ENCODE results near the gene DOCK11.

DOCK11 gene

GRCh38 chrX:118652717-118653116, 157.1 kb downstream of the DOCK11 start:
- TF ChIP-seq CTCF (IDR thresholded peaks at IDR 0.05; ENCODE audit: low read depth, low read length, missing control alignments): no peak
- H3K36me3 ChIP-seq (replicated peaks): no peaks in the 10 kb centered on the region
- peak; percentile 16 for DNase-seq
- H3K4me3 ChIP-seq (ENCODE audit: low read depth, low read length): no peak overlapping the region
- in situ Hi-C loops (cut with HindIII; ENCODE audit: low pct_ligation_motif_present, low sequenced_read_pairs): no loop called here
- no peaks in the 10 kb centered on the region for H3K27me3 ChIP-seq (replicated peaks)
- H3K27ac ChIP-seq: no peak overlapping the region

GRCh38 chrX:118654331-118654730, 158.7 kb downstream of the DOCK11 start:
- Histone ChIP-seq H3K27ac (no peak overlapping the region), H3K36me3 (replicated peaks) (no peaks in the 10 kb centered on the region), H3K4me3 (ENCODE audit: low read depth, low read length) (no peak overlapping the region), H3K27me3 (replicated peaks) (no peaks in the 10 kb centered on the region)
- in situ Hi-C loops (cut with HindIII; ENCODE audit: low pct_ligation_motif_present, low sequenced_read_pairs): no loop called here
- no peak for DNase-seq
- TF ChIP-seq CTCF (IDR thresholded peaks at IDR 0.05; ENCODE audit: low read depth, low read length, missing control alignments): no peak

- in situ Hi-C loops (cut with HindIII; ENCODE audit: low pct_ligation_motif_present, low sequenced_read_pairs): no loop called here
- H3K27ac ChIP-seq: no peak overlapping the region
- DNase-seq: peak; percentile 39
- no peak for TF ChIP-seq CTCF (IDR thresholded peaks at IDR 0.05; ENCODE audit: low read depth, low read length, missing control alignments)
- H3K4me3 ChIP-seq (ENCODE audit: low read depth, low read length): no peak overlapping the region
- H3K27me3 ChIP-seq (replicated peaks): no peaks in the 10 kb centered on the region
- H3K36me3 ChIP-seq (replicated peaks): no peaks in the 10 kb centered on the region
Observed at GRCh38 chrX:118655561-118656246, 160.1 kb downstream of the DOCK11 start.

DNA sequence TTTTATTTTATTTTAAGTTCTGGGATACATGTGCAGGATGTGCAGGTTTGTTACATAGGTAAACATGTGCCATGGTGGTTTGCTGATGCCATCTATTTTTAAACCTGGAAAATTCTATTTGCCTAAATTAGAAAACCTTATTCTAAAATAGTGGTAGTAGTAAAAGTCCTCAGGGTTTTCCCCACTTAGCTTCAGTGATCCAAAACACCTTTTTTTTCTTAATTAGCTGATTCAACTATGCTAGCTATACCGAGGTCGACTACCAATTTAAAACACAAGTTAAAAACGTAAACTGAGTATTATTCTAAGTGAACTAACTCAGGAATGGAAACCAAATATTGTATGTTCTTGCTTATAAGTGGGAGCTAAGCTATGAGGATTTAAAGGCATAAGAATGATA, 161.8 kb downstream of the DOCK11 start:
- no peak for TF ChIP-seq CTCF (IDR thresholded peaks at IDR 0.05; ENCODE audit: low read depth, low read length, missing control alignments)
- DNase-seq: no peak
- H3K36me3 ChIP-seq (replicated peaks): no peaks in the 10 kb centered on the region
- H3K4me3 ChIP-seq (ENCODE audit: low read depth, low read length): no peak overlapping the region
- H3K27ac ChIP-seq: no peak overlapping the region
- no peaks in the 10 kb centered on the region for H3K27me3 ChIP-seq (replicated peaks)
- in situ Hi-C loops (cut with HindIII; ENCODE audit: low pct_ligation_motif_present, low sequenced_read_pairs): no loop called here

GRCh38 chrX:118660085-118660484, 164.5 kb downstream of the DOCK11 start:
- in situ Hi-C loops (cut with HindIII; ENCODE audit: low pct_ligation_motif_present, low sequenced_read_pairs): no loop called here
- H3K4me3 ChIP-seq (ENCODE audit: low read depth, low read length): no peak overlapping the region
- DNase-seq: no peak
- TF ChIP-seq CTCF (IDR thresholded peaks at IDR 0.05; ENCODE audit: low read depth, low read length, missing control alignments): no peak
- H3K27me3 ChIP-seq (replicated peaks): no peaks in the 10 kb centered on the region
- no peak overlapping the region for H3K27ac ChIP-seq
- H3K36me3 ChIP-seq (replicated peaks): no peaks in the 10 kb centered on the region

GRCh38 chrX:118665204-118665603, 169.6 kb downstream of the DOCK11 start:
- H3K4me3 ChIP-seq (ENCODE audit: low read depth, low read length): no peak overlapping the region
- H3K36me3 ChIP-seq (replicated peaks): no peaks in the 10 kb centered on the region
- no peaks in the 10 kb centered on the region for H3K27me3 ChIP-seq (replicated peaks)
- in situ Hi-C loops (cut with HindIII; ENCODE audit: low pct_ligation_motif_present, low sequenced_read_pairs): no loop called here
- no peak for TF ChIP-seq CTCF (IDR thresholded peaks at IDR 0.05; ENCODE audit: low read depth, low read length, missing control alignments)
- DNase-seq: no peak
- no peak overlapping the region for H3K27ac ChIP-seq

All from brain microvascular endothelial cell (primary cell).